ENCODE data around the gene XYLB. TPM values are rescaled to one million over a fixed set of nuclear protein-coding genes. Genes with fewer than 3 reads are reported as not detected.

Gene XYLB
- total RNA-seq, 4 donors from 2014 or later: 3.1 to 6.6 (median 4.1) TPM

GRCh38 chr3:38334142-38335055 is 12.2 kb upstream of the XYLB start:
- WGBS, 2 donors: 64 to 74% methylated on average over 5 of the region's 5 CpGs
- DNase-seq (ENCODE audit: low spot score in 2 of 2): no peak
- H3K36me3 ChIP-seq: no peaks in the 10 kb centered on the region
- no peak for TF ChIP-seq CTCF (IDR thresholded peaks at IDR 0.05)
- TF ChIP-seq EP300 (IDR thresholded peaks at IDR 0.05): no peak
- TF ChIP-seq POLR2A (IDR thresholded peaks at IDR 0.05): no peak
- no peak overlapping the region for H3K4me3 ChIP-seq
- no peaks in the 10 kb centered on the region for H3K27me3 ChIP-seq
- H3K4me1 ChIP-seq: no peaks in the 10 kb centered on the region
- no peak overlapping the region for H3K27ac ChIP-seq
- no peaks in the 10 kb centered on the region for H3K9me3 ChIP-seq

- H3K4me1 ChIP-seq: no peaks in the 10 kb centered on the region
- no peak overlapping the region for H3K27ac ChIP-seq
- no peak for DNase-seq (ENCODE audit: low spot score in 2 of 2)
- TF ChIP-seq EP300 (IDR thresholded peaks at IDR 0.05) (no peak), POLR2A (IDR thresholded peaks at IDR 0.05) (no peak), CTCF (IDR thresholded peaks at IDR 0.05) (no peak)
- WGBS, 2 donors: 71 to 86% methylated on average over 6 of the region's 6 CpGs
- H3K27me3 ChIP-seq: no peaks in the 10 kb centered on the region
- no peak overlapping the region for H3K4me3 ChIP-seq
- H3K36me3 ChIP-seq: no peaks in the 10 kb centered on the region
- H3K9me3 ChIP-seq: no peaks in the 10 kb centered on the region
Measured at GRCh38 chr3:38335263-38335662, 11.3 kb upstream of the XYLB start.

- no peak overlapping the region for H3K4me3 ChIP-seq
- H3K4me1 ChIP-seq: no peaks in the 10 kb centered on the region
- no peaks in the 10 kb centered on the region for H3K27me3 ChIP-seq
- no peak for DNase-seq (ENCODE audit: low spot score in 2 of 2)
- no peak for TF ChIP-seq EP300 (IDR thresholded peaks at IDR 0.05)
- no peak for TF ChIP-seq POLR2A (IDR thresholded peaks at IDR 0.05)
- no peak for TF ChIP-seq CTCF (IDR thresholded peaks at IDR 0.05)
- H3K9me3 ChIP-seq: no peaks in the 10 kb centered on the region
- 85 to 88% methylated on average over 2 of the region's 2 CpGs for WGBS, 2 donors
- no peaks in the 10 kb centered on the region for H3K36me3 ChIP-seq
- no peak overlapping the region for H3K27ac ChIP-seq
Measured at GRCh38 chr3:38337703-38338102, 8.9 kb upstream of the XYLB start.

- no peak overlapping the region for H3K27ac ChIP-seq
- 74 to 82% methylated on average over 3 of the region's 3 CpGs for WGBS, 2 donors
- H3K4me1 ChIP-seq: peaks cover 0 to 21% (median 4%) of the 10 kb centered on the region in 4 donors
- H3K4me3 ChIP-seq: no peak overlapping the region
- TF ChIP-seq POLR2A (IDR thresholded peaks at IDR 0.05): no peak
- no peak for TF ChIP-seq CTCF (IDR thresholded peaks at IDR 0.05)
- TF ChIP-seq EP300 (IDR thresholded peaks at IDR 0.05): no peak
- H3K27me3 ChIP-seq: no peaks in the 10 kb centered on the region
- no peaks in the 10 kb centered on the region for H3K9me3 ChIP-seq
- H3K36me3 ChIP-seq: no peaks in the 10 kb centered on the region
- no peak for DNase-seq (ENCODE audit: low spot score in 2 of 2)
Measured at GRCh38 chr3:38343797-38344594, 2.6 kb upstream of the XYLB start.
